Measurements from ENCODE around the gene TMEM39A.

Gene TMEM39A, protein sequence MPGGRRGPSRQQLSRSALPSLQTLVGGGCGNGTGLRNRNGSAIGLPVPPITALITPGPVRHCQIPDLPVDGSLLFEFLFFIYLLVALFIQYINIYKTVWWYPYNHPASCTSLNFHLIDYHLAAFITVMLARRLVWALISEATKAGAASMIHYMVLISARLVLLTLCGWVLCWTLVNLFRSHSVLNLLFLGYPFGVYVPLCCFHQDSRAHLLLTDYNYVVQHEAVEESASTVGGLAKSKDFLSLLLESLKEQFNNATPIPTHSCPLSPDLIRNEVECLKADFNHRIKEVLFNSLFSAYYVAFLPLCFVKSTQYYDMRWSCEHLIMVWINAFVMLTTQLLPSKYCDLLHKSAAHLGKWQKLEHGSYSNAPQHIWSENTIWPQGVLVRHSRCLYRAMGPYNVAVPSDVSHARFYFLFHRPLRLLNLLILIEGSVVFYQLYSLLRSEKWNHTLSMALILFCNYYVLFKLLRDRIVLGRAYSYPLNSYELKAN

DNA sequence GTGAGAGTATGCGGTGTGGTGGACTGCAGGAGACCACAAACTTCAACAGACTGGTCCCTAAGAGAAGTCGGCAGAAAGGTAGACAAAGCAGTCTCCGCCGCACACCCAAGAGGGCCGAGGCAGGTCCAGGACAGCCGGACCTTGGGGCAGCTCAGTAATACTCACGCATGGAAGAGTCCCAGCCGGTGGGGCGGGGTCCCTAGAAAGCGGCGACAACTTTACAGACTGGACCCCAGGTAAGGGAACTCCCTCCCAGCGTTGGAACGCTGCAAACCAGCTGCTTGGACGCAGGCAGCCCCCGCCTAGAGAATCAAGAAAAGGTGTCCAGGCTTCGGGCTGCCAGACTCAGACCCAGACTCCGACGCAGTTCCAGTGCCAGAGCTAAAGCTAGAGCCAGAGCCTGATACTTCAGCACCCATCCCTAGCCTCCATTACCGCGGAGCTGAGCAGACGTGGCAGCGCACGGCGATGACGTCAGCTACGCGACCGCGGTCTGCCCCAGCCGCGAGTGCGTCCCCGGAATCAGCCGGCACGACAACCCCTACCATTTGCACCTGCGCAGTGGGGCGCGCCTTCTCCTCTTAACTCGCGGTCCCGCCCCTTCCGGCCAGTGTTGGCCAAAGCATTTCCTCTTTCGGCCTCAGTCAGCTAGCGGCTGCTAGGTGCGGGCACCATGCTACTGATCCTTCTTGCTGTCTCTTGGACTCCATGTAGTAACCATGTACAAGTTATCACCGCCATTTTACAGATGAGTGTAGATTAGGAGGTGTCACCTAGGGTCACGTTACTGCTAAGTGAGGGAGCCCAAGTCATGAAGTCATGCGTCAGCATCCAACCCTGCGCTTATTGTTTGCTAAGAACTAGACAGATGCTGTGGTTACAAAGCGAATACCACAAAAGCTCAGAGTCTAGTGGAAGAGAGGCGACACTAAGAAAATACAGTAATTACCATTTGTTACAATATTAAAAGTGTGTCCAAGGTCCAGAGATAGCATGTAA lies at the start of gene TMEM39A:
Gene TMEM39A, minus strand, starts transcription at position 445 of the 999 bp plus-strand sequence. CDS start 1,541 bp downstream, outside the sequence.
- DNase-seq = peak; percentile 100

DNA sequence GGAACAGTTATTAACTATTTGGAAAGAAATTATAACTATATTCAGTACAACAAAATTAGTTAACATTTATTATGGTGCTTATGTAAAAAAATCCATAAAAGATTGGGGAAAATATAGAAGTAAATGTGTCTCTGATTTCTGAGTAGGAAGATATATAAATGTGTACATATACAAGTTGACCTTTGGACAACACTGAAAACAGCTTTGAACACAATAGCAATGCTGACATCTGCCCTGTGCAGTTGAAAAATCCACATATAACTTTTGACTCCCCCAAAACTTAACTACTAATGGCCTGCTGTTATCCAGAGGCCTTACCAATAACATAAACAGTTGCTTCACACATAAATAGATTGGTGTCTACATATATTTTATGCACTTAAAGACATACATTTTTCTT lies 47.3 kb upstream of the TMEM39A start:
- no peak for DNase-seq

DNA sequence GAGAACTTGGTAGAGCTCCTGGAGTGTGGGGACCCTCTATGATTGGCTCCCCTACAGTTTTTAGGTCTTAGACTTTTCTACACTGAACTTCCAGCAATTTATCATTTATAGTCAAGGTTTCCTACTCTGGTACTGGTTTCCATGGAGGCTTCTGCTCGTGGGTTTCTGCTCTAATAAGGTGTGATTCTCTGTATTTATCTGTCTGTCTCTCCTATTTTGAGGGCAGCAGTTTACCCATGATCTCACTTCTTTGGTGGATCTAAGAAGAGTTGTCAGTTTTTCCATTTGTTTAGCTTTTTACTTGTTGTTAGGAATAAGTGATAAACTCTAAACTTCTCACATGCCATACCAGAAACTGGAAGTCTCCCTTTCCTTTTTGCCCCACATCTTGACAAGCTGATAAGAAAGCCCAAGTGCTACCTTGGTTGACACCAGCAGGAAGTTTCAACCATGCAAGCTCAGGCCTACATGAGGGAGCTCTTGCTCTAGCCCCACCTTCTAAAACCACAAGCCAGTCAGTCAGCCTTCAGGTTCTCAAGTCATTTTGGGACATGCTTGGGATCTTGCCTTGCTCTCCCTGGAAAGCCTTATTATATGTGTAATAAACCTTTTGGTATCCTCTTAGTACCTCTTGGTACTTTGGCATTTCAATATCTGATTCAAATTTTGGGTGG lies 44.9 kb upstream of the TMEM39A start:
- no peak for DNase-seq

DNA sequence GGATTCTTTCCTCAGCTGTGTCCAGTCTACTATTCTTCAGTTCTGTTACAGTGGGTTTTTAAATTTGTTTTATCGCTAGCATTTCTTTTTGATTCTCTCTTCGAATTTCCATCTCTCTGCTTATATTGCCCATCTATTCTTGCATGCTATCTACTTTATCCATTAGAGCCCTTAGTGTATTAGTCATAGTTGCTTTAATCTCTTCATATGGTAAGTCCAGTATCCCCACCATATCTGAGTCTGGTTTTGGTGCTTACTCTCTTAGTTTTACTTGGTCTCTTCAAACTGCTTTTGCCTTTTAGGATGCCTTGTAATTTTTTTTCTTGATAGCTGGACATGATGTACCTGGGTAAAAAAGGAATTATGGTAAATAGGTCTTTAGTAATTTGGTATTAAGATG lies 44.0 kb upstream of the TMEM39A start:
- no peak for DNase-seq

DNA sequence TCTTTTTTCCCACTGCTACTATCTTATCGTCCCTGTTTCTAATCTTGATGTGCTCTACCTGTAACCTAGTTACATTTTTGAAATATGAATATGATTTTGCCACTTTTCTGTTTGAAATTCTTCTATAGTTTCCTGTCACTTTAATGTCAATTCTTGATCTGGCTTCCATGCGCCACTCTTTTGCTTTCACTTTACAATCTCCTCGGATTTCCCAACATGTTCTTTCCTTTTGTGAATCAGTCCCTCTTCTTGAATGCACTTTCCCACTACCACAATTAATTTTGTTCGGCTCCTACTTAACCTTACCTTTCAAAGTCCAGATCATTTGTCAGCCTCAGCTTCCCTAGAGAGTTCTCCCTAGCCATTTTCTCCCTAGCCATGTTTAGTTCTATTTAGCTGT lies 43.2 kb upstream of the TMEM39A start:
- no peak for DNase-seq

DNA sequence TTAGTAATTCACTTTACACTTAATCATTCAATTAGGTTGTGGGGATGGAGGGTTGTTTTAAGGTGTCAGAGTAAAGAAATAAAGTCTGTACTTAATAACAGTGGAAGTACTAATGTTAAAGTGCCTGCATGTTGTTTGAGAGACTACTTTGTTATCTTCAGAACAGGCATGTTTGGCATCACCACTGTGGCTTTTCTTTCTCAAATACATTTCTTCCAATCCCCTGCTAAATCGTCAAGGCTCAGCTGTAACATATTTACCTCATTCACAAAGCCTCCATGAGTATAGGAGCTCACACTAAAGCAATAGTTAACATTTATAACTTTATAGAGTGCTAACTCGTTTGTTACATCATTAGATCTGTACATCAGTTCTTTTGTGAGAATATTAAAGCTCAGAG lies 37.5 kb upstream of the TMEM39A start:
- no peak for DNase-seq

DNA sequence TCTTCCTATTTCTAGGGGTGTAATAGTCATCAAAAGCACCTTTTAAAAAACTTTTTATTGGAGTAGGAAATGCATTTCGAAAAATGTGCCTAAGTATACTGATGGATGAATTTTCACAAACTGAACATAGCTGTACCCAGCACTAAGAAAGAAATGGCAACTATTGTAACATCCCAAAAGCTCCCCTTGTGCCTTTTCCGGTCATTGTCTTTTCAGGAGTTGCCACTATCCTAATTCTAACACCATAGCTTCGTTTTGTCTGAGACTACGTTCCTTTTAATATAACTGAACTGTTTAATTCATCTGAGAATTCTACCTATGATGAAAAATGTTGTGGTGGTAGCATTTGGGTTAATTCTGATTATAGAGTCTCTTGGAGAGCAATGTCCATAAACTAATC lies 36.9 kb upstream of the TMEM39A start:
- DNase-seq = no peak

DNA sequence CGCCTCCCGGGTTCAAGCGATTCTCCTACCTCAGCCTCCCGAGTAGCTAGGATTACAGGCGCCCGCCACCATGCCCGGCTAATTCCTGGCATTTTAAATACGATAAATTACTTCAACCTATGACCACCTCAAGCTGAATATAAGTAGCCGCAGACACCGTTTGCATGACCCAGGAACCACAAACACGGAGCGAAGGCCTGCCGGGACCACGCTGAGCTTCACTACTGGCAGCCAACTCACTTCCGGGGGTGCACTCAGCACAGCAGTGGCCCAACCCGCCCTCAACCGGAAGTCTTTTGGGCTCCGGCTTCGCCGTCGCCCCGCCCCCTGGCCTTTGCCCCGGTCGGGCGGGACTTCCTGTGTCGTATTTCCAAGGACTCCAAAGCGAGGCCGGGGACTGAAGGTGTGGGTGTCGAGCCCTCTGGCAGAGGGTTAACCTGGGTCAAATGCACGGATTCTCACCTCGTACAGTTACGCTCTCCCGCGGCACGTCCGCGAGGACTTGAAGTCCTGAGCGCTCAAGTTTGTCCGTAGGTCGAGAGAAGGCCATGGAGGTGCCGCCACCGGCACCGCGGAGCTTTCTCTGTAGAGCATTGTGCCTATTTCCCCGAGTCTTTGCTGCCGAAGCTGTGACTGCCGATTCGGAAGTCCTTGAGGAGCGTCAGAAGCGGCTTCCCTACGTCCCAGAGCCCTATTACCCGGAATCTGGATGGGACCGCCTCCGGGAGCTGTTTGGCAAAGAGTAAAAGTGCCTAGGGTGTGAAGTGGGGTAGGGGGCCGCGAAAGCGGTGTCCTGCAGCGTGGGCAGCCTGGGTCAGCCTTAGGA lies 35.0 kb upstream of the TMEM39A start, which contains the start of gene TIMMDC1:
Gene TIMMDC1, plus strand, starts transcription at position 362 of the 826 bp plus-strand sequence. Its CDS starts 187 bp downstream, at position 549.
- DNase-seq = peak; percentile 98

DNA sequence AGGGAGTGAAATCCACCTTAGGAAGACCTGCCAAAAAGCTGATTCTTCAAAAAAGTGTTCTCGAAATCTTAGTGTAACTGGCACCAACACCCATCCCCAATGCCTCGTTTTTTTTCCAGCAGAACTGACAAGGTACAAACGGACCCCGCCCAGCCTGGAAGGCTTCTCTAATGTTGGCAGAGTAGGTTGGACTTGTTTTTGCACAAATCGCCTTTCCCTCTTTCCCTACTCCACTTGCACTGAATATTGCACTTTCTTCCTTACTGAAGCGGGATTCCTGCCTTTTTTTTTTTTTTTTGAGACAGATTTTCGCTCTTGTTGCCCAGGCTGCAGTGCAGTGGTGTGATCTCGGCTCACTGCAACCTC lies 34.4 kb upstream of the TMEM39A start:
- peak; percentile 6 for DNase-seq

DNA sequence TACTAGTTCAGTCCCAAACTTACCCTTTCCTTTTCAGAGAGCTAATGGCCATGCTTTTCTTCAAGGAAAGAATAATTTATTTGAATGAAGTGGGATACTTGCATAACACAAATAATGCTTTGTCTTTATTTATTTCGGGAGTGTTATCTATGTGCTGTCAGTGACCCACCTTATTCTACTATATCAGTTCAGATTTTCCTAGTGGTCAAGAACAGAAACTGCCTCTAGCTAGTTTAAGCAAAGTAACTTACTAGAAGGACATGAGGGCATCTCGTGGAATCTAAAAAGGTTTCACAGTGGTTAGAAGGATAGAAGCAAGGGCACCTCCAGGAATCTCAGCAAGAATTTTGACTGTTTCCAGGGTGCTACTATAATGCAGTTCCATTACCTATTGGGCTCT lies 31.2 kb upstream of the TMEM39A start:
- no peak for DNase-seq

DNA sequence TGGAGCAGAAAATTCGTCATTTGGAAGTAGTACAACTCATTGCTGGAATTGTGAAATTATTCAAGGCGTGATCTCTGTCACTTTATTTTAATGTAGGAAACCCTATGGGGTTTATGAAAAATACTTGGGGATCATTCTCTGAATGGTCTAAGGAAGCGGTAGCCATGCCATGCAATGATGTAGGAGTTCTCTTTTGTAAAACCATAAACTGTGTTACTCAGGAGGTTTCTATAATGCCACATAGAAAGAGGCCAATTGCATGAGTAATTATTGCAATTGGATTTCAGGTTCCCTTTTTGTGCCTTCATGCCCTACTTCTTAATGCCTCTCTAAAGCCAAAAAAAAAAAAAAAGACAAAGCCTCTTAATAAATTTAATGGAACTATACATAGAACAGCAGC lies 29.4 kb upstream of the TMEM39A start:
- no peak for DNase-seq

DNA sequence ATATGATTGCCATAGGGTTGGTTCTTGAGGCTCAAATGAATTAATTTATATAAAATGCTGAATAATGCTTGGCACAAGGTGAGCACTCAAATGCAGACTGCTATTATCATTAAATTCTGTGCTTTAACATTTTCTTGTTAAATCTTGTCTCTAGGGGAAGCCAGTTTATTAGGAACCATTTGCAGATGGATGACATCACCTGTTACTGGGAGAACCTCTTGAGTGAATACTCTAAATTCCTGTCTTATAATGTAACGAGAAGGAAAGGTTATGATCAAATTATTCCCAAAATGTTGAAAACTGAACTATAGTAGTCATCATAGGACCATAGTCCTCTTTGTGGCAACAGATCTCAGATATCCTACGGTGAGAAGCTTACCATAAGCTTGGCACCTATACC lies 28.7 kb upstream of the TMEM39A start:
- DNase-seq = no peak

DNA sequence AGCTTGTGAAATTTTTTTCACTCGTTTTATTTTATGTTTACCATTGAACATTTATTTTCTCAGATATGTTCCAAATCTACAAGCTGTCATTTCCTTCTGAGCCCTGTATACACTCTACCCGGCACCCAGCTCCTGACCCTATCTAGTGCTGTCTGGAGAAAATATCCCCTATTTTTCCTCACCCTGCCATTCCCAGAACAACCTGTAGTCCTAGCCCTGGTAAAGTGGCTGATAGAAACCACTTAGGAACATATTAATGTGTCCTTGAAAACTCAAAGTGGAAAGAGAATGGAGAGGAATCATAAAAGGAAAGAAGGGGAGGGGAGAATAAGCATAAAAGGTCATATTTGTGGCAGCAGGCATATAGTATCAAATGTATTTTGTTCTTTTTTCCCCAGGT lies 26.7 kb upstream of the TMEM39A start:
- no peak for DNase-seq

DNA sequence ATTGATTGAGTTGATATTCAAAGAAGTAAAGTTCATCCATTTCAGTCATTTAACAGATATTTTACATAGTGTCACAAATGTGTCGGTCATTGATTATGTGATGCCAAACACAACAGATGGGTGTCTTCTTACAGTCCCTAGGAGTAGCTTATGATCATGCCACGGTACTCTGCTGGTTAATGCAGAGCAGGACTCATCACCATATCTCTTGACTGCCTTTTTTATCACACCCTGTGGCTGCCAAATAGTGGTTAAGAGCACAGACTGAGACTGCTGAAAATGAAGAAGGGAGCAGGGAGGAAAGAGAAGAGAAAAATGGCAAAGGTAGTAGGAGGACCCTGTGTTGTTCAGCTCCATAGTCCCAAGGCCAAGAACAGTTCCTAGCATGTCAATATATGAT lies 22.1 kb upstream of the TMEM39A start:
- no peak for DNase-seq

DNA sequence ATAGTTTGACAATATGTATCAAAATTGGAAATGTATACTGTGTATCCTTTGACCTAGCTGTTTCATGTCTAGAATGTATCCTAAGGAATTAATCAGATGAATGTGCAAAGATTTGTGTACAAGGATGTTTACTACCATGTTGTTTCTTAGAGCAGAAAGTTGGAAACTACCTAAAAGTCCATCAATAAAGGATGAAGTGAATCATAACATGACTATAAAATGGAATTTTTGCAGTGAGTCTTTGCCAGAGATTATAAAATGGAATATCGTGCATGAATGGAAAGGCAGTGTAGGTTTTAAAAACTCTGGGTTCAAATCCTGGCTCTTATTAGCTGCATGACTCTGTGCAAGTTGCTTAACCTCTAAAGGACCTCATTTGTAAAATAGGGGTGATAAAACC lies 19.7 kb upstream of the TMEM39A start:
- no peak for DNase-seq

DNA sequence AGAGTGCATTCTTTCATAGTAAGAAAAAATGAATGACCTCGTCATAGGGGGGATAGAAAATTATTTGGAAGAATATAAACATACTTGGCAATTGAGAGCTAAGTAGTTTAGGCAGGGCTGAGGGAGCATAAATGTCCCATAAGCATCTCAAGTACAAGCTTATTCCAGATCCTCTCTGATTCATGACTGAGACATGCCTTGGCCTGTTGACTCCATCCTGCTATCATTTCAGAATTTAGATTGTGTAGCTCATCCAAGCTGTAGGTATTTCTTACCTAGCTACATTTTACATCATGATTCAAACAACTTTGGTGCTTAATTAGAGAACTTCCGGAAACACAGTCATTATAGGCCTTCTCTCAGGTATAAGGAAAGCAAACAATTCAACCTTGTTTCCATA lies 17.7 kb upstream of the TMEM39A start:
- no peak for DNase-seq

DNA sequence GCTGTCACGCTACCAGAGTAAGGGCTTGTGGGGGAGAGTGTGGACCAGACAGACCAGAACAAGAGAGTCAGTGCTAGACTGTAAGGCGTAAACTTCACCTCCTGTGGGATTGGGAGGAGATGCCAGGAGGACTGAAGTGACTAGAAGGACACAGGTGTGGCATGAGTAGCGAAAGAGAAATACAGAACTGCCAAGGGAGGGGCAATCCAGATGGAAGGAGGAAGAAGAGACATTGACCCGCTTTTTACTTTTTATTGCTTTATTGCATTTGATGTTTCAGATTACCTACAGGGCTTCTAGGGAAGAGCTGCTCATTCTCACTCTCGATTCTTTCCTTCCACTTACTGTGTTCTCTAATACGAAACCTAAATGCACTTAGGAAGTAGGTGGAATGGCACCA lies 7.5 kb upstream of the TMEM39A start:
- no peak for DNase-seq

DNA sequence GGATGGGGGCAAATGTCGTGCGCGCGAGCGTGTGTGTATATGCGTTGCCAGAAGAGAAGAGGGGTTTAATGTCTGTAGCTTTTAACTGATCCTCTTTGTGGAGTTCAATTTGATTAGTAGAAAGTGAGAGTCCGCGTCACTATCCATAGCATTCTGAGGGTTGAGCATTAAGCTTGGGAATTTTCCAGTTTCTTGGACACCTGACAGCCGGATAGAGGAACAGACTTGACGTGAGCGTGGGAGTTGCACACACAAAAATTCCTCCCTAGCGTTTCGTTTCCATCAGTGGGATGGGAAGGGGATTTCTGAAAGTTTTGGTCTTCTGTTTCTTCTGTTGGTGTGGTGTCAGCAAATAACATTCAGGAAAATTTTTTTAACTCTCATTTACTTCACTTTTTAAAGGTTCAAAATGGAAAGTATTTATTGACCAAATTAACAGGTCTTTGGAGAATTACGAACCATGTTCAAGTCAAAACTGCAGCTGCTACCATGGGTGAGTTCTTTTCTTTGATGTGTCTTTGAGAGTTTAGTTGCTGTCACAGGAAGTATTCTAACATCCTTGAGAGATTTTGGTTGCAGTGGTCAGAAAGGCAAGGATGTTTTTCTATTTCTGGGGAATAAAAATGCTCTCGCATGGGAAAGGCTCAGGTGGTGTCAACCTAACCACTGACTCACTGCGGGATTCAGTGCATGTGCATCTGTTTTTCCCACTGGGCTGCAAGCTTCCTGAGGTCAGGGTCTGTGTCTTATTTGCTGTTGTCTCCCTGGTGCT lies 6.2 kb upstream of the TMEM39A start:
- DNase-seq = peak; percentile 39

DNA sequence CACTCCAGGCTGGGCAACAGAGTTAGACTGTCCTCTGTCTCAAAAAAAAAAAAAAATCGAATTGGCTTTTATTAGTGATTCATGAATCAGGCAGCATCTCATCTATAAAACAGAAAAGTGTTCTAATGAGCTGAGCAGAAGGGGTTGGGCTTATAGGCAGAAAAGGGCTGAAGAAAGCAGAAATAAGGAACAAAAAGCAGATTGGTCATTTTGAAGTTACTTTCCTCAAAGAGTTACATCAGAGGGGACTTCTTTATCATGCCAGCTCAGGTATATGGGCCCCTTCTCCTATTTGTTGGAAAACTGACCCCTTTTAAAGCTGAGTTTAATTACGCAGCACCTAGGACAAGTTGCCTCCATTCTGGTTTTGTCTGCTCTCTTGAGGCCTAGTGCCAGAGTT lies 4.6 kb upstream of the TMEM39A start:
- DNase-seq = no peak

DNA sequence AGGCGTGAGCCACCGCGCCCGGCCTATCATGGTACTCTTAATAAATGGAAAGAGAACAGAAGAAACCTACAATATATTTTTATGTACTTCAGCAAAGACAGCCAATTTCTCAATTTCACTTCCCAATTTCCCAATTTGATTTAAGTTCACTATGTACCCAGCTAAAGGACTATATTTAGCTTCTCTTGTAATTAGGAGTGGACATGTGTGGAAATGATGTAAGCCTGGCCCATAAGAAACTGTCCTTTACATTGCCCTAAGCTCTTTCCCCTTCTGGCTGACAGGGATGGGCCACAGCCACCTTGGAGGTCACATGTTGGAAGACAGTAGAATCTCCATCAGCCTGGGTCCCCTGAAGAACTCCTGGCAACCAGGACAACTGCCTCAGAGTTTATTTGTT lies 6.2 kb downstream of the TMEM39A start:
- no peak for DNase-seq

DNA sequence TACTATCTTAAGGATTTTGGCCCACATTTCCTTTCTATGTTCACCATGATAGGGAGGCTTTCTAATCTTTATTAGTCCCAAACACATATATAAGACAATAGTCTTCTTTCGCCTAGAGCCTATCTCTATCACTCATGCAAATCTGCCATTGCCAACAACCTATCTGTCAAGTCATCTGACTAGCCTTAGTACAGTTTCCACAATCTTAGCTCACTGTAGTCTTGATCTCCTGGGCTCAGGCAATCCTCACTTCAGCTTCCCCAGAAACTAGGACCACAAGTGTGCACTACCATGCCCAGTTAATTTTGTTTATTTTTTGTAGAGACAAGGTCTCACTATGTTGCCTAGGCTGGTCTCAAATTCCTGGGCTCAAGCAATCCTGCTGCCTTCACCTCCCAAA lies 6.9 kb downstream of the TMEM39A start:
- no peak for DNase-seq

Measured in COR-L47 (cell line).